PC-3 (cell line): ENCODE measurements around the gene CNPY2.

ENCODE experiments used
- EZH2 ChIP-seq: fragments of 300-600 bp; sonication (generic); IDR thresholded peaks from one replicate; pipeline ENCODE4 v1.6.1; 2017; ENCODE audit warnings: antibody characterized with exemption, mild to moderate bottlenecking, low read length; ENCODE audit not compliant: unreplicated experiment
- EZH2phosphoT487 ChIP-seq: fragments of 300-600 bp; sonication (generic); IDR thresholded peaks from 2 replicates; pipeline ENCODE4 v1.6.1; 2018; ENCODE audit warnings: mild to moderate bottlenecking, antibody characterized with exemption, low read length, borderline replicate concordance
- TF ChIP-seq, protein P1 (sequence below): fragments of 300-600 bp; sonication (generic); conservative IDR thresholded peaks from 2 replicates; pipeline ENCODE4 v1.5.1; 2017; ENCODE audit warnings: antibody characterized with exemption, low read depth, mild to moderate bottlenecking, low read length

DNA sequence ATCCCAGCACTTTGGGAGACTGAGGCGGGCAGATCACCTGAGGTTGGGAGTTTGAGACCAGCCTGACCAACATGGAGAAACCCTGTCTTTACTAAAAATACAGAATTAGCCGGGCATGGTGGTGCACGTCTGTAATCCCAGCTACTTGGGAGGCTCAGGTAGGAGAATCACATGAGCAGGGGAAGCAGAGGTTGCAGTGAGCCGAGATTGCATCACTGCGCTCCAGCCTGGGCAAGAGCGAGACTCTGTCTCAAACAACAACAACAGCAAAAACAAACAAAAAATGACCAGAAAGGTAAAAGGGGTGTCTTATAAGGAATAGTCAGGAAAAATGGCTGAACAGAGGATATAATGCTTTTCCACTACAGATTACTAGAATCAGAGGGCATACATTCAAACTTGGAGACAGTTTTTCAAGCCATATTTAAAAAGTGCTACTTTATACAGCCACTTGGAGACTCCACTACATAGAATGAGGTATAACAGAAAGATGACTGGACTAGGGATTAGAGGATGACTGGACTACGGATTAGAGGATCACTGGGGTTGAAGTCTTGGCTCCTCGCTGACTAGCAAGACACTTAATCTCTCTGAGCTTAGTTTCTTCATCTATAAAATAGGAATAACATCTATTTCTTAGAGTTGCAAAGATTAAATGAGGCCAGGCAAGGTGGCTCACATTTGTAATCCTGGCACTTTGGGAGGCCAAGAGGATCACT is 10.8 kb downstream of the CNPY2 start:
- TF ChIP-seq, protein P1, sequence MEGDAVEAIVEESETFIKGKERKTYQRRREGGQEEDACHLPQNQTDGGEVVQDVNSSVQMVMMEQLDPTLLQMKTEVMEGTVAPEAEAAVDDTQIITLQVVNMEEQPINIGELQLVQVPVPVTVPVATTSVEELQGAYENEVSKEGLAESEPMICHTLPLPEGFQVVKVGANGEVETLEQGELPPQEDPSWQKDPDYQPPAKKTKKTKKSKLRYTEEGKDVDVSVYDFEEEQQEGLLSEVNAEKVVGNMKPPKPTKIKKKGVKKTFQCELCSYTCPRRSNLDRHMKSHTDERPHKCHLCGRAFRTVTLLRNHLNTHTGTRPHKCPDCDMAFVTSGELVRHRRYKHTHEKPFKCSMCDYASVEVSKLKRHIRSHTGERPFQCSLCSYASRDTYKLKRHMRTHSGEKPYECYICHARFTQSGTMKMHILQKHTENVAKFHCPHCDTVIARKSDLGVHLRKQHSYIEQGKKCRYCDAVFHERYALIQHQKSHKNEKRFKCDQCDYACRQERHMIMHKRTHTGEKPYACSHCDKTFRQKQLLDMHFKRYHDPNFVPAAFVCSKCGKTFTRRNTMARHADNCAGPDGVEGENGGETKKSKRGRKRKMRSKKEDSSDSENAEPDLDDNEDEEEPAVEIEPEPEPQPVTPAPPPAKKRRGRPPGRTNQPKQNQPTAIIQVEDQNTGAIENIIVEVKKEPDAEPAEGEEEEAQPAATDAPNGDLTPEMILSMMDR: no peak
- TF ChIP-seq EZH2 (no peak), EZH2phosphoT487 (no peak)
